NCI-H345 treated with DMSO at 0.1 percent for 48 hours (cell line): Measurements from ENCODE around the gene AP1AR.
"Not testable (repeated sequence)": the region's sequence is repeated elsewhere in the genome, so short reads cannot be mapped to it uniquely, and the experiment has no call there.

ENCODE experiments used
- DNase-seq: peaks from one replicate; lab custom pipeline; 2025; ENCODE audit not compliant: unreplicated experiment; lab: John Stamatoyannopoulos, UW

The AP1AR gene

GRCh38 chr4:112231779-112232713, at the start of gene AP1AR:
TSS of gene AP1AR (plus strand) at chr4:112231787. CDS start at chr4:112232092, 305 bp downstream.
- peak; percentile 34 for DNase-seq

- no peak for DNase-seq
Observed at GRCh38 chr4:112182604-112183003, 49.0 kb upstream of the AP1AR start.

GRCh38 chr4:112183252-112183651, 48.3 kb upstream of the AP1AR start:
- DNase-seq = no peak

DNA sequence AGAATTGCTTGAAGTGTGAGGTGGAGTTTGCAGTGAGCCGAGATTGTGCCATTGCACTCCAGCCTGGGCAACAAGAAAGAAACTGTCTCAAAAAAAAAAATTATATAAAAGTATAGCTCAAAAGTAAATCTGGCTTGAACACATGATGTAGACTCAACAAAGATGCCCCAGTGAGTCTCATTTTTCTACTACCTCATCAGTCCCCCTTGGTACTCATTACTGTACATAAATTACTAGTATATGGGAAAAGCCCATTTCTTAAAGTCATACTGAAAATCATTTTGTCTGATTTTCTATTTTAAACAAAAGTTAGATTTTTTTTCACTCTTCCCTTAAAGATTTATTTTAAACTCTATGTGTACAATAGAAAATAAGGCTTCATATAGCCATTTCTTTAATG, 47.1 kb upstream of the AP1AR start:
- no peak for DNase-seq

DNA sequence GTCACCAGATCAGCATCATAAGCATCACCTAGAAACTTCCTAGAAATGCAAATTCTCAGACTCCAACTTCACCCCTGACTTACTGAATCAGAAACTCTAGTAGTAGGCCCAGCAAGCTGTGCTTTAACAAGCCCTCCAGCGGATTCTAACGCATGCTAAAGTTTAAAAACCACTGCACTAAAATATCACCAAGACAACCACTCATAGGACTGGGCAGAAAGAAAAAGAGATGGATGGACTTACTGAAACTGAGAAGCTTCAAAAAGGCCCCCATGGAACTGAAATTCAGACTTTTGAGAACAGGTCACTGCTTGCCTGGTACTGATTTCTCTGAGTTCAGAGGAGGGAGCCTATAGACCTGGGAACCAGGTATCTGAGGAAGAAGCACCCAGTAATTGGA, 46.3 kb upstream of the AP1AR start:
- no peak for DNase-seq

DNA sequence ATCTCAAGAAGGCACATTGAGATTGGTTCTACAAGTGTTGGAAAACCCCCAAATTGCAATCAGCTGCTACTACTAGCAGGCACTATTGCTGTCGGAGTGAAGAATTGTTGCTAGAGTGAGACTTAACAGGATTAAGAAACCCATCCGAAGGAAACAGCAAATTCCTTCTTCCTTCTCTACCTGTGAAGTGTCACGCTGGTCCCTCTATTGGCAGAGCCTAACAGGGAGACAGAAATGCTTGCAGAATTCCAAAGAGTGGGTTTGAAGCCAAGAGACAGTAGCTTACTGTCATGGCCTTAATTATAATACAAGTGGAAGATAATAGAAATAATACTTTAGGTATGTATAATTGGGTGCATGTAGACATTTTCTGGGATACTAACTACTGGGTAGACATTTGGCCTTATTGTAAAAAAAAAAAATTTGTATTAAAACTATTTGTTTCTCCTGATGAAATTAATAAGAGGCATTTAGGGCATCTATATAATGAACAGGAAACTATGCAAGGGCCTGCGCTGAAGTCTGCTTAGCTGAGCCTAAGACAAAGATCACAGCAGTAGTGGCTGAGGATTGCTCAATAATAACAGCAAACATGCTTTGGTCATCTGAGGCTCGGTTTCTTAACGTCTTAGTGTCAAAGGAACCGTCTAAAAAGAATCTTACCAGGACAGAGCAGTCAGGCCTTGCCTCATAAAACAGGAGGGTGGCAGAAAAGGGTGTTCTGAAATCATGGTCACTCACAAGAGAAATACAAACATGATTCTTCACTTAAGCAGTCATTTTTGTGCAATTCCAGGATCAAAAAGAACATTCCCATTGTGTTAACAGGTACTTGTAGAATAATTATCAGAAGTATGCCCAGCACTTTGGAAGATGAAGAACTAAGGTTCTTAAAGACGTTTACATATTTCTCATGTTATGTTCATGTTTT, 45.6 kb upstream of the AP1AR start:
- DNase-seq = no peak

DNA sequence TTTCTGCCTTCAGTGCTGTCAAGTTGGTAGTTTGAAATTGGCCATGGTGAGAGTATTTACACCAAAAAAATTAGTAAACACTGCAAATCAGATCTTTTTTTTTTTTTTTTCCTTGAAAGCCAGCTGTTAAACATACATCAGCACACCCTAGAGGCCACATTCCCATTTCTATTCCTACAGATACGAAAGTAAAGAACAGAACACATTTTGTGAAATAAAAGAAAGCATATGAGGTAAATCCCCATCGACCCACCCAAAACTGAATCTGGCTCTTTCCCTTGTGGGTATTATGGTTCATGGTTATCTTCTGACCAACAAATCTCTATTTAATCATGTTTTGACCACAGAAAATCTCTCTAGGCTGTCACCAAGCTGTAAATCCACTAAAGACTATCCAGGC, 41.8 kb upstream of the AP1AR start:
- no peak for DNase-seq

DNA sequence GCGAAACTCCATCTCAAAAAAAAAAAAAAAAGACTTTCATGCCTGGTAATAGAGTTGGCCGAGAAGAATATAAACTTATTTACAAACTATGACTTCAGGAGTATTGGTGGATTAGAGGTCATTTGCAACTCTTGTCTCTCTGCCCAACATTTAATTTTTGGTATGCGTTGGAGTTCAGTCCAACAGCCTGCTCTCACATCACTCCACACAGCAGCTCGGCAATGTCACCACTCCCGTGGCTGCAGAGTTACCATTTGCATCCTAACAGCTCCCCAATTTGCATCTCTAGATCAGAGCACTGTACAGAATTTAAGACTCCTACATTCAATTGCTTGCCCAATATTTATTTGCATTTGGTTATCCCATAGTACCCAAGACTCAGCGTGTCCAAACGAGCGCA, 40.9 kb upstream of the AP1AR start:
- DNase-seq = no peak

DNA sequence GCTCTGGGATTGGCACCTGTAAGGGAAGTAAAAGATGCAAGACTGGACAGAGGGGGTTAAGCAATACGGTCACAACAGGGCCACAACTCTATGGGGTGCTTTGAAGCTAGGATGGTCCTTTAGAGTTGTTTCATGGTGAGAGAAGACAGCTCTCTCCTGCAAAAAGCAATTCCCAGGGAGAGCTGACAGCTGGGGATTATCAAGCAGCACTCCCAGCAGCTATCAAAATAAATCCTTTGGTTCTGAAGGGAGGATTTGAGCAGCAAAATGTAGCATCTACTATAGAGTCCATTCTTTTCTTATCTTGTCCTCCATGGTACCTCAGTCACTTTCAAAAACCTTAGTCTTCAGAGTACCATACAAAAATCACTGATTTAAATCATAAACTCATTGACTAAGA, 35.1 kb upstream of the AP1AR start:
- DNase-seq = no peak

- DNase-seq = no peak
Observed at GRCh38 chr4:112199041-112199440, 32.5 kb upstream of the AP1AR start.

GRCh38 chr4:112201915-112202505, 29.6 kb upstream of the AP1AR start:
- DNase-seq = no peak

GRCh38 chr4:112203593-112203992, 28.0 kb upstream of the AP1AR start:
- DNase-seq = no peak

GRCh38 chr4:112206431-112206830, 25.2 kb upstream of the AP1AR start:
- no peak for DNase-seq

- not testable (repeated sequence) for DNase-seq
Observed at GRCh38 chr4:112208137-112209095, 23.2 kb upstream of the AP1AR start.

DNA sequence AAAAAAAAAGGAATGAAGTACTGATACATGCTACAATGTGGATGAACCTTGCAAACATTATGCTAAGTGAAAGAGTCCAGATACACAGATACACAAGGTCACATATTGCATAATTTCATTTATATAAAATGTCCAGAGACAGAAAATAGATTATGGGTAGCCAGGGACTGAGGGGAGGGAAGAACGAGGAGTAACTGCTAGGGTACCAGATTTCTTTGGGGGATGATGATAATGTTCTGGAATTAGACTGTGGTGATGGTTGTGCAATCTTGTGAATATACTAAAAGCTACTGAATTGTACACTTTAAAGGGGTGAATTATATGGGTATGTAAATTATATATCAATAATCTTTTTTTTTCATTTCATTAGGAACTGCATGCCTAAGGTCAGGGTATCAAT, 20.8 kb upstream of the AP1AR start:
- DNase-seq = no peak

GRCh38 chr4:112213091-112213490, 18.5 kb upstream of the AP1AR start:
- no peak for DNase-seq

- DNase-seq = no peak
Observed at GRCh38 chr4:112213856-112214255, 17.7 kb upstream of the AP1AR start.

DNA sequence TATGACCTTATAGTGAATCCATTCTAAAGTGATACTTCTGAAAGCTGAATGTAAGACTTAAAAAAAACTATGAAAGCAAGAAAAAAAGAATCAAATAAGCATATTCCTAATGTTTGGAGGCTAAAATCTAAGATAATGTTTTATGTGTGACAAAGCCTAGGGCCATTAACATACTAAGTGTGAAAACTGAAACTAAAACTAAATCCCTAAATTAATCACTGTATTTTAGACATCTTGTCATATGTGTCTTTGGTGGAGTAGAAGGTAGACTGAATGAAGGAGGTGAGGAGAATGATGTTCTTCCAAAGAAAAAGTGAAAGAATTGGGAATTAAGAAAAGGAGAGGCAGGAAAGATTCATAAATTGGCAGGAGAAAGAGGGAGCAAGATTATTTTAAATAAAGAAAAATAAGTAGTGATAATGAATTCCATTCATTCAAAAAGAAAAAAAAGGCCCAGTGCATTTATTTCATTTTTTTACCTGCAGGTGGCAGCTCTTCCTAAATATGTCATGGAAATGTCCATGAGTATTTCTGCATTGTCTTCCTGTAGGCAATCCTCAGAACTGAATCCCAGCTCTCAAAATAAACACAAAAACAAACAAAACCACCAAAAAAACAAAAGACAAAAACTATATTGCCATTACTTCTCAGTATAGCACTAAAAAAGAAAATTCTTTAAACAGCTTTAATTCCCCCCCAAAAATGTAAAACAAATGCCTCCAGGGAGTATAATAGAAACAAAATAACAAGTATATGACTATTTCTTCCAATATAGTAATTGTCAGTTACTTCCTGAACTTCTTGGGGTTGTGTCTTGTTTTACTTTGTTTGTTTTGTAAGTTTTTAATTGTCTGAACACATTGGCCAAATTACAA, 17.0 kb upstream of the AP1AR start:
- DNase-seq = no peak

GRCh38 chr4:112219826-112220366, 11.7 kb upstream of the AP1AR start:
- no peak for DNase-seq
